ENCODE data around the gene PRPSAP2. TPM values are rescaled to one million over a fixed set of nuclear protein-coding genes. Genes with fewer than 3 reads are reported as not detected.

PRPSAP2 gene
- total and polyA plus RNA-seq, 12 donors, result 13.9 to 56.9 (median 31.1) TPM

GRCh38 chr17:18950944-18951905, 93.3 kb downstream of the PRPSAP2 start:
- Histone ChIP-seq H3K4me3 (no peak overlapping the region), H3K36me3 (replicated peaks in 1 of 2) (no peaks in the 10 kb centered on the region), H3K27ac (no peak overlapping the region), H3K27me3 (no peaks in the 10 kb centered on the region), H3K4me1 (replicated peaks in 1 of 2) (no peaks in the 10 kb centered on the region), H3K9me3 (replicated peaks in 1 of 3) (no peaks in the 10 kb centered on the region)
- 82 to 89% (median 84%) methylated on average over 21 to 34 of the region's 34 CpGs for WGBS, 4 donors
- no peak for DNase-seq
- TF ChIP-seq CTCF (IDR thresholded peaks at IDR 0.05) (no peak), POLR2A (IDR thresholded peaks at IDR 0.05) (no peak)
- intact Hi-C loops (cut with DNase I), result no loop called here

GRCh38 chr17:18951941-18952842, 94.3 kb downstream of the PRPSAP2 start, which contains the start of gene SLC5A10:
Gene SLC5A10 (plus strand): TSS chr17:18952165. CDS start chr17:18952206, 41 bp downstream.
- 82 to 91% (median 85%) methylated on average over 9 to 17 of the region's 17 CpGs for WGBS, 4 donors
- Histone ChIP-seq H3K4me3 (no peak within 1 kb of the TSS), H3K36me3 (replicated peaks in 1 of 2) (no peaks in the 10 kb centered on the region), H3K9me3 (replicated peaks in 1 of 3) (no peaks in the 10 kb centered on the region), H3K27ac (no peak within 1 kb of the TSS), H3K4me1 (replicated peaks in 1 of 2) (no peaks in the 10 kb centered on the region), H3K27me3 (no peaks in the 10 kb centered on the region)
- DNase-seq, result no peak
- no peak for TF ChIP-seq CTCF (IDR thresholded peaks at IDR 0.05)
- TF ChIP-seq POLR2A (IDR thresholded peaks at IDR 0.05), result no peak
- intact Hi-C loops (cut with DNase I), result no loop called here

GRCh38 chr17:18953231-18953728, 95.3 kb downstream of the PRPSAP2 start:
- Histone ChIP-seq H3K36me3 (replicated peaks in 1 of 2) (no peaks in the 10 kb centered on the region), H3K9me3 (replicated peaks in 1 of 3) (no peaks in the 10 kb centered on the region), H3K27me3 (no peaks in the 10 kb centered on the region), H3K4me3 (no peak overlapping the region), H3K27ac (no peak overlapping the region), H3K4me1 (replicated peaks in 1 of 2) (no peaks in the 10 kb centered on the region)
- DNase-seq, result no peak
- TF ChIP-seq CTCF (IDR thresholded peaks at IDR 0.05), result no peak
- TF ChIP-seq POLR2A (IDR thresholded peaks at IDR 0.05), result no peak
- intact Hi-C loops (cut with DNase I), result no loop called here
- 85 to 92% (median 88%) methylated on average over 12 to 14 of the region's 14 CpGs for WGBS, 4 donors

- Histone ChIP-seq H3K27me3 (no peaks in the 10 kb centered on the region), H3K4me3 (no peak overlapping the region), H3K27ac (no peak overlapping the region), H3K9me3 (replicated peaks in 1 of 3) (no peaks in the 10 kb centered on the region), H3K4me1 (replicated peaks in 1 of 2) (no peaks in the 10 kb centered on the region), H3K36me3 (replicated peaks in 1 of 2) (no peaks in the 10 kb centered on the region)
- 92 to 96% (median 94%) methylated on average over 2 to 3 of the region's 3 CpGs for WGBS, 4 donors
- no peak for DNase-seq
- intact Hi-C loops (cut with DNase I), result no loop called here
- TF ChIP-seq POLR2A (IDR thresholded peaks at IDR 0.05), result no peak
- TF ChIP-seq CTCF (IDR thresholded peaks at IDR 0.05), result no peak
Measured at GRCh38 chr17:18954321-18954720, 96.4 kb downstream of the PRPSAP2 start.

Data from adrenal gland (tissue), 12 donors.